Neural progenitor cell (in vitro differentiated cells): ENCODE measurements around the gene HOXA1. TPM values are rescaled to one million over a fixed set of nuclear protein-coding genes. Genes with fewer than 3 reads are reported as not detected.
"Not testable (repeated sequence)": the region's sequence is repeated elsewhere in the genome, so short reads cannot be mapped to it uniquely, and the experiment has no call there.

Source experiments
- DNase-seq: peaks from one replicate; pipeline ENCODE4 v3.0.0-alpha.2; 2016; ENCODE audit warnings: low spot score
- H2AFZ ChIP-seq: fragments of 200-600 bp; sonication (generic); replicated peaks from 2 replicates; pipeline ENCODE4 v1.6.1; 2016; ENCODE audit warnings: antibody characterized with exemption
- H3F3A ChIP-seq: fragments of 200-600 bp; sonication (generic); 2 replicates; pipeline ENCODE4 v1.6.1; 2016; ENCODE audit warnings: antibody characterized with exemption, low read depth
- H3K27ac ChIP-seq: fragments of 200-600 bp; sonication (generic); 2 replicates; pipeline ENCODE4 v1.5.1; 2016; ENCODE audit warnings: mild to moderate bottlenecking
- H3K27me3 ChIP-seq: fragments of 200-600 bp; sonication (generic); 2 replicates; pipeline ENCODE4 v1.6.1; 2016; ENCODE audit warnings: mild to moderate bottlenecking, moderate library complexity
- H3K36me3 ChIP-seq: fragments of 200-600 bp; sonication (generic); 2 replicates; pipeline ENCODE4 v1.5.1; 2016
- H3K4me1 ChIP-seq: fragments of 200-600 bp; sonication (generic); 2 replicates; pipeline ENCODE4 v1.6.1; 2016; ENCODE audit warnings: mixed run types
- H3K4me2 ChIP-seq: fragments of 200-600 bp; sonication (generic); 2 replicates; pipeline ENCODE4 v1.6.1; 2016
- H3K4me3 ChIP-seq: fragments of 200-600 bp; sonication (generic); 2 replicates; pipeline ENCODE4 v1.5.1; 2016
- H3K79me2 ChIP-seq: fragments of 200-600 bp; sonication (generic); 2 replicates; pipeline ENCODE4 v1.6.1; 2016; ENCODE audit warnings: low read depth
- H3K9ac ChIP-seq: fragments of 200-600 bp; sonication (generic); 2 replicates; pipeline ENCODE4 v1.6.1; 2016
- H3K9me3 ChIP-seq: fragments of 200-600 bp; sonication (generic); 2 replicates; pipeline ENCODE4 v1.5.1; 2016; ENCODE audit warnings: low read depth
- H4K20me1 ChIP-seq: fragments of 200-600 bp; sonication (generic); 2 replicates; pipeline ENCODE4 v1.6.1; 2016; ENCODE audit warnings: low read depth
- H3K27ac Mint-ChIP-seq: 3 replicates; pipeline ENCODE4 v1.8.0; 2021; ENCODE audit warnings: mixed read lengths
- H3K27me3 Mint-ChIP-seq: 2 replicates; pipeline ENCODE4 v1.8.0; 2022; ENCODE audit warnings: low read depth, mild to moderate bottlenecking, inconsistent platforms, moderate library complexity, mixed read lengths; ENCODE audit not compliant: insufficient read depth
- H3K36me3 Mint-ChIP-seq: 3 replicates; pipeline ENCODE4 v1.8.0; 2021; ENCODE audit warnings: mixed read lengths
- H3K4me1 Mint-ChIP-seq: 3 replicates; pipeline ENCODE4 v1.8.0; 2021; ENCODE audit warnings: mixed read lengths
- H3K4me3 Mint-ChIP-seq: 3 replicates; pipeline ENCODE4 v1.8.0; 2021; ENCODE audit warnings: mild to moderate bottlenecking, moderate library complexity, mixed read lengths
- H3K9me3 Mint-ChIP-seq: 3 replicates; pipeline ENCODE4 v1.8.0; 2020; ENCODE audit warnings: mixed read lengths
- CTCF ChIP-seq: fragments of 200-600 bp; sonication (generic); IDR thresholded peaks from 2 replicates; pipeline ENCODE4 v1.5.1; 2017; ENCODE audit warnings: antibody characterized with exemption, mild to moderate bottlenecking
- EZH2 ChIP-seq: fragments of 200-600 bp; sonication (generic); IDR thresholded peaks from 2 replicates; pipeline ENCODE4 v1.6.1; 2017; ENCODE audit warnings: antibody characterized with exemption, mild to moderate bottlenecking, moderate library complexity
- EZH2phosphoT487 ChIP-seq: fragments of 200-600 bp; sonication (generic); IDR thresholded peaks from 2 replicates; pipeline ENCODE4 v1.6.1; 2017; ENCODE audit warnings: antibody characterized with exemption
- total RNA-seq: library from RNA; depleted of rRNA; stranded (reverse); fragments of >200 nt; gene quantifications from 2 replicates; pipeline ENCODE4 v1.2.3, GENCODE V29; 2015; ENCODE audit warnings: low replicate concordance

The HOXA1 gene
- total RNA-seq, 1 donor from 2014 or later: not detected

DNA sequence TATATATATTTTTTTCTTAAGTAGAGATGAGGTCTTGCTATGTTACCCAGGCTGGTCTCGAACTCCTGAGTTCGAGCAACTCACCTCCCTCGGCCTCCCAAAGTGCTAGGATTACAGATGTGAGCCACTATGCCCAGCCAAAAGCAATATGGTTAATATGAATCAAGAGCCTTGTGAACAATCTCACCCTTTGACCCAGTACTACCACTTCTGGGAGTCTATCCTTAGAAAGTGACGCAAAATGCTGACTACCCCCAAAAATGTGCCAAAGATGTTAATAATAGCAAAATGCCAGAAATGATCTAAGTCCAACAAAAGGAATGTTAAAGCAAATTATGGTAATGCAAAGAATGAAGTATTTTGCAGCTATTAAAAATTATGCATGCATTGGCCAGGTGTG, 44.3 kb downstream of the HOXA1 start:
- Mint-ChIP-seq H3K36me3 (no peaks in the 10 kb centered on the region), H3K4me1 (peaks cover 4% of the 10 kb centered on the region), H3K9me3 (peaks cover 2% of the 10 kb centered on the region), H3K4me3 (no peak overlapping the region), H3K27ac (no peak overlapping the region), H3K27me3 (no peaks in the 10 kb centered on the region)
- TF ChIP-seq CTCF (no peak), EZH2phosphoT487 (no peak), EZH2 (no peak)
- no peak overlapping the region for H3K27ac ChIP-seq
- no peak overlapping the region for H2AFZ ChIP-seq
- H3K9ac ChIP-seq: no peak overlapping the region
- no peak for DNase-seq
- no peak overlapping the region for H3K4me2 ChIP-seq
- no peak overlapping the region for H3K4me3 ChIP-seq
- H3K27me3 ChIP-seq: no peaks in the 10 kb centered on the region
- H3F3A ChIP-seq: no peaks in the 10 kb centered on the region
- no peaks in the 10 kb centered on the region for H3K79me2 ChIP-seq
- no peaks in the 10 kb centered on the region for H4K20me1 ChIP-seq
- H3K9me3 ChIP-seq: no peaks in the 10 kb centered on the region
- no peaks in the 10 kb centered on the region for H3K36me3 ChIP-seq
- H3K4me1 ChIP-seq: no peaks in the 10 kb centered on the region

DNA sequence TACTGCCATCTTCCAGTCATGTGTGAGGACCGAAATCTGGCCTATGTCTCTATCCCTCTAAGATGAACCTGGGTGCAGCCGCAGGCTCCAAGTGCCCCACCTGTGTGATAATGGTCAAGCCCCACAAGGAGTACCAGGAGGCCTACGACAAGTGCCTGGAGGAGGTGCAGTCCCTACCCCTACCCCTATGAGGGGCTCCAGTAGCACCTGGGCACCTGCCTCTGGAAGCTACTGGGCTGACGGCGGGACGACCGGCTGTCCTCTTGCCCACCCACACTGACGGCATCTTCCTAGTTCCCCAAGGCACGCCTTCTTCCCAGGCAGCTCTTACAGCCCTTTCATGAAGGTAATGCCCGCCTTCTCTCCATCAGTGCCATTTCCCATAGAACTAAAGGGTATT, 47.4 kb downstream of the HOXA1 start:
- H3K9ac ChIP-seq: no peak overlapping the region
- no peaks in the 10 kb centered on the region for H3F3A ChIP-seq
- peaks cover 7% of the 10 kb centered on the region for H3K9me3 Mint-ChIP-seq
- no peaks in the 10 kb centered on the region for H3K79me2 ChIP-seq
- H4K20me1 ChIP-seq: no peaks in the 10 kb centered on the region
- H3K36me3 ChIP-seq: no peaks in the 10 kb centered on the region
- no peak overlapping the region for H3K27ac Mint-ChIP-seq
- no peak overlapping the region for H3K4me3 Mint-ChIP-seq
- no peak overlapping the region for H2AFZ ChIP-seq
- H3K4me1 ChIP-seq: no peaks in the 10 kb centered on the region
- no peak overlapping the region for H3K4me2 ChIP-seq
- H3K27ac ChIP-seq: no peak overlapping the region
- H3K4me3 ChIP-seq: no peak overlapping the region
- no peaks in the 10 kb centered on the region for H3K27me3 ChIP-seq
- peaks cover 3% of the 10 kb centered on the region for H3K9me3 ChIP-seq
- no peak for DNase-seq
- TF ChIP-seq EZH2 (no peak), CTCF (no peak), EZH2phosphoT487 (no peak)
- no peaks in the 10 kb centered on the region for H3K36me3 Mint-ChIP-seq
- H3K27me3 Mint-ChIP-seq: no peaks in the 10 kb centered on the region
- peaks cover 4% of the 10 kb centered on the region for H3K4me1 Mint-ChIP-seq

DNA sequence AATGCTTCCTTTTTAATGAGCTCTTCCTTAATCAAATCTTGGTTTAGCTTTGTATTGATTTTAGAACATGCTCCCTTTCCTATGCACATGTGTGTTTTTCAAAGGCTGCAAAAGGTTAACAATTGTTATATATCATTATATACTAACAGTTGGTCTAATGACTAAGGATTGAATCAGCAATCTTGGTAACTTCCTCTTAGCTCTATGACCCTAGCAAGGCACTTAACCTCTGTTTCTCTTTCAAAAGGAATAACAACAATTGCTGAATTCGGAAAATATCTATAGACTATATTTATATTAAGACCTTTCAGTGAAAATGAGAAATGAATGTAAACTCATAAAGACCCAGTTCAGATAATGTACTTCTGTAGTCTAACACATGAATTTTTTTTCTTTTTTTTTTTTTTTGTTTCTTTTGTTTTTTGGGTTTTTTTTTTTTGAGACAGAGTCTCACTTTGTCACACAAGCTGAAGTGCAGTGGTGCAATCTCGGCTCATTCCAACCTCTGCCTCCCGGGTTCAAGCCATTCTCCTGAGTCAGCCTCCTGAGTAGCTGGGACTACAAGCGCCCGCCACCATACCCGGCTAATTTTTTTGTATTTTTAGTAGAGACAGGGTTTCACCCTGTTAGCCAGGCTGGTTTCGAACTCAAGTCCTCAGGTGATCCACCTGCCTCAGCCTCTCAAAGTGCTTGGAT, 48.8 kb downstream of the HOXA1 start:
- no peaks in the 10 kb centered on the region for H3K27me3 ChIP-seq
- no peak overlapping the region for H3K4me2 ChIP-seq
- no peaks in the 10 kb centered on the region for H3K4me1 Mint-ChIP-seq
- no peak overlapping the region for H3K4me3 ChIP-seq
- no peaks in the 10 kb centered on the region for H3K36me3 Mint-ChIP-seq
- H3K9ac ChIP-seq: no peak overlapping the region
- H3K4me1 ChIP-seq: no peaks in the 10 kb centered on the region
- H3K9me3 Mint-ChIP-seq: peaks cover 10% of the 10 kb centered on the region
- no peak overlapping the region for H3K27ac Mint-ChIP-seq
- no peak for DNase-seq
- H3F3A ChIP-seq: no peaks in the 10 kb centered on the region
- H3K79me2 ChIP-seq: no peaks in the 10 kb centered on the region
- H4K20me1 ChIP-seq: no peaks in the 10 kb centered on the region
- no peak overlapping the region for H3K4me3 Mint-ChIP-seq
- peaks cover 5% of the 10 kb centered on the region for H3K9me3 ChIP-seq
- H3K27ac ChIP-seq: no peak overlapping the region
- TF ChIP-seq EZH2phosphoT487 (no peak), EZH2 (no peak), CTCF (no peak)
- no peak overlapping the region for H2AFZ ChIP-seq
- no peaks in the 10 kb centered on the region for H3K36me3 ChIP-seq
- H3K27me3 Mint-ChIP-seq: no peaks in the 10 kb centered on the region

DNA sequence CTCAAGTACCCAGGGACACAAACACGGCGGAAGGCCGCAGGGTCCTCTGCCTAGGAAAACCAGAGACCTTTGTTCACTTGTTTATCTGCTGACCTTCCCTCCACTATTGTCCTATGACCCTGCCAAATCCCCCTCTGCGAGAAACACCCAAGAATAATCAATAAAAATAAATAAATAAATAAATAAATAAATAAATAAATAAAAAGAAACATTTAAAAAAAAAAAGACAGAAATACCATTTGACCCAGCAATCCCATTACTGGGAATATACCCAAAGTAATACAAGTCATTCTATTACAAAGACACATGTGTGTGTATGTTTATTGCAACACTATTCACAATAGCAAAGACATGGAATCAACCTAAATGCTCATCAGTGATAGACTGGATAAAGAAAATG, 49.8 kb downstream of the HOXA1 start:
- not testable (repeated sequence) for H3F3A ChIP-seq, H3K79me2 ChIP-seq, H3K4me2 ChIP-seq, H3K27ac Mint-ChIP-seq, H3K9me3 ChIP-seq, H3K9ac ChIP-seq, H3K4me3 ChIP-seq, H3K27me3 ChIP-seq, H3K4me1 Mint-ChIP-seq, DNase-seq, H2AFZ ChIP-seq, H3K36me3 ChIP-seq, H3K36me3 Mint-ChIP-seq, H3K27ac ChIP-seq, H4K20me1 ChIP-seq, H3K27me3 Mint-ChIP-seq, H3K4me3 Mint-ChIP-seq, H3K4me1 ChIP-seq, H3K9me3 Mint-ChIP-seq

DNA sequence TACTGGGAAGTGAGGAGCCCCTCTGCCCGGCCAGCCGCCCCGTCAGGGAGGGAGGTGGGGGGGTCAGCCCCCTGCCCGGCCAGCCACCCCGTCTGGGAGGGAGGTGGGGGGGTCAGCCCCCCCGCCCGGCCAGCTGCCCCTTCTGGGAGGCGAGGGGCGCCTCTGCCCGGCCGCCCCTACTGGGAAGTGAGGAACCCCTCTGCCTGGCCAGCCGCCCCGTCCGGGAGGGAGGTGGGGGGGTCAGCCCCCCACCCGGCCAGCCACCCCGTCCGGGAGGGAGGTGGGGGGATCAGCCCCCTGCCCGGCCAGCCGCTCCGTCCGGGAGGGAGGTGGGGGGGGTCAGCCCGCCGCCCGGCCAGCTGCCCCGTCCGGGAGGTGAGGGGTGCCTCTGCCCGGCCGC, 50.7 kb downstream of the HOXA1 start:
- H3K4me2 ChIP-seq, H3K9ac ChIP-seq, H3F3A ChIP-seq, H3K27me3 Mint-ChIP-seq, H3K36me3 Mint-ChIP-seq, H3K4me1 ChIP-seq, H3K9me3 Mint-ChIP-seq, H3K4me3 Mint-ChIP-seq, DNase-seq, H3K27me3 ChIP-seq, H3K4me1 Mint-ChIP-seq, H3K79me2 ChIP-seq, H2AFZ ChIP-seq, H3K36me3 ChIP-seq, H3K4me3 ChIP-seq, H3K9me3 ChIP-seq, H4K20me1 ChIP-seq, H3K27ac Mint-ChIP-seq, H3K27ac ChIP-seq: not testable (repeated sequence)
